ENCODE data around the gene EPHB1. TPM values are rescaled to one million over a fixed set of nuclear protein-coding genes. Genes with fewer than 3 reads are reported as not detected.

EPHB1 gene
- polyA plus RNA-seq, 1 donor from 2014 or later, result 18.7 TPM

GRCh38 chr3:135084976-135085375 lies 289.9 kb downstream of the EPHB1 start:
- Histone ChIP-seq H3K79me2 (replicated peaks; ENCODE audit: insufficient read depth, low read length) (no peaks in the 10 kb centered on the region), H4K20me1 (ENCODE audit: insufficient read depth) (no peaks in the 10 kb centered on the region), H3K27ac (ENCODE audit: low read length) (no peak overlapping the region), H3F3A (ENCODE audit: insufficient read depth, low read length, poor library complexity, severe bottlenecking) (no peaks in the 10 kb centered on the region), H3K4me2 (ENCODE audit: low read length) (no peak overlapping the region), H3K9me3 (ENCODE audit: low read length) (no peaks in the 10 kb centered on the region), H3K9me2 (ENCODE audit: insufficient read depth, low read length) (no peaks in the 10 kb centered on the region), H3K36me3 (ENCODE audit: insufficient read depth, low read length) (no peaks in the 10 kb centered on the region), H2AFZ (ENCODE audit: low read depth, low read length) (no peak overlapping the region), H3K27me3 (ENCODE audit: insufficient read depth, low read depth, low read length) (no peaks in the 10 kb centered on the region), H3K9ac (ENCODE audit: low read length) (no peak overlapping the region), H3K4me3 (ENCODE audit: low read length) (no peak overlapping the region)
- TF ChIP-seq REST (IDR thresholded peaks at IDR 0.05; ENCODE audit: borderline replicate concordance), result no peak
- no peak for TF ChIP-seq EP300 (conservative IDR thresholded peaks at IDR 0.05; ENCODE audit: poor library complexity, severe bottlenecking)

GRCh38 chr3:135085652-135086436 lies 290.8 kb downstream of the EPHB1 start:
- Histone ChIP-seq H3K79me2 (replicated peaks; ENCODE audit: insufficient read depth, low read length) (no peaks in the 10 kb centered on the region), H3K27ac (ENCODE audit: low read length) (no peak overlapping the region), H3K27me3 (ENCODE audit: insufficient read depth, low read depth, low read length) (no peaks in the 10 kb centered on the region), H3K9me2 (ENCODE audit: insufficient read depth, low read length) (no peaks in the 10 kb centered on the region), H3K9me3 (ENCODE audit: low read length) (no peaks in the 10 kb centered on the region), H3K4me3 (ENCODE audit: low read length) (no peak overlapping the region), H3K9ac (ENCODE audit: low read length) (no peak overlapping the region), H3K4me2 (ENCODE audit: low read length) (no peak overlapping the region), H4K20me1 (ENCODE audit: insufficient read depth) (no peaks in the 10 kb centered on the region), H3F3A (ENCODE audit: insufficient read depth, low read length, poor library complexity, severe bottlenecking) (no peaks in the 10 kb centered on the region), H2AFZ (ENCODE audit: low read depth, low read length) (no peak overlapping the region), H3K36me3 (ENCODE audit: insufficient read depth, low read length) (no peaks in the 10 kb centered on the region)
- no peak for TF ChIP-seq CTCF (IDR thresholded peaks at IDR 0.05; ENCODE audit: poor library complexity, severe bottlenecking)
- no peak for TF ChIP-seq POLR2AphosphoS5 (IDR thresholded peaks at IDR 0.05)
- no peak for TF ChIP-seq MXI1 (conservative IDR thresholded peaks at IDR 0.05; ENCODE audit: poor library complexity, severe bottlenecking)
- no peak for TF ChIP-seq RAD21 (conservative IDR thresholded peaks at IDR 0.05)
- no peak for TF ChIP-seq TAF1 (IDR thresholded peaks at IDR 0.05; ENCODE audit: low read depth)
- no peak for TF ChIP-seq SMC3 (conservative IDR thresholded peaks at IDR 0.05; ENCODE audit: poor library complexity)
- no peak for TF ChIP-seq EP300 (conservative IDR thresholded peaks at IDR 0.05; ENCODE audit: poor library complexity, severe bottlenecking)
- no peak for TF ChIP-seq REST (IDR thresholded peaks at IDR 0.05; ENCODE audit: borderline replicate concordance)
- TF ChIP-seq EZH2 (IDR thresholded peaks at IDR 0.05; ENCODE audit: borderline replicate concordance, insufficient read depth, low read length, poor library complexity, severe bottlenecking), result no peak
